Glutamatergic neuron (in vitro differentiated cells): ENCODE data around the gene PCNT. TPM values are rescaled to one million over a fixed set of nuclear protein-coding genes. Genes with fewer than 3 reads are reported as not detected.
A peak's percentile ranks its signal among the peaks of the same experiment; 100 is the strongest.
"Not testable (repeated sequence)": the region's sequence is repeated elsewhere in the genome, so short reads cannot be mapped to it uniquely, and the experiment has no call there.

Experiments
- DNase-seq: peaks from one replicate; pipeline ENCODE4 v3.0.0; 2022
- H3K27ac Mint-ChIP-seq: one replicate; pipeline ENCODE4 v1.8.0; 2020; ENCODE audit warnings: mild to moderate bottlenecking, mixed read lengths, inconsistent platforms; ENCODE audit not compliant: unreplicated experiment
- H3K27me3 Mint-ChIP-seq: one replicate; pipeline ENCODE4 v1.8.0; 2020; ENCODE audit warnings: mild to moderate bottlenecking, moderate library complexity, mixed read lengths, inconsistent platforms; ENCODE audit not compliant: unreplicated experiment
- H3K36me3 Mint-ChIP-seq: one replicate; pipeline ENCODE4 v1.8.0; 2020; ENCODE audit warnings: mild to moderate bottlenecking, mixed read lengths, inconsistent platforms; ENCODE audit not compliant: unreplicated experiment
- H3K4me1 Mint-ChIP-seq: one replicate; pipeline ENCODE4 v1.8.0; 2020; ENCODE audit warnings: mild to moderate bottlenecking, low read depth, mixed read lengths, inconsistent platforms; ENCODE audit not compliant: unreplicated experiment
- H3K4me3 Mint-ChIP-seq: one replicate; pipeline ENCODE4 v1.8.0; 2020; ENCODE audit warnings: mild to moderate bottlenecking, mixed read lengths, inconsistent platforms; ENCODE audit not compliant: unreplicated experiment
- H3K9me3 Mint-ChIP-seq: one replicate; pipeline ENCODE4 v1.8.0; 2020; ENCODE audit warnings: mild to moderate bottlenecking, moderate library complexity, mixed read lengths, inconsistent platforms; ENCODE audit not compliant: unreplicated experiment
- total RNA-seq: library from RNA; stranded (reverse); fragmentation: NEBNext Ultra II Directional; extraction: Animal tissue kit (Norgen Biotek cat#: 25700); gene quantifications from one replicate; pipeline ENCODE4 v1.2.1, GENCODE V29; 2021; ENCODE audit not compliant: unreplicated experiment
- TF ChIP-seq, protein P1 (sequence below): fragments of 200-600 bp; sonication (generic); IDR thresholded peaks from one replicate; pipeline ENCODE4 v1.5.0; 2021; ENCODE audit not compliant: partially characterized antibody, unreplicated experiment

Gene PCNT
- total RNA-seq, 1 donor from 2014 or later, result 117 TPM

DNA sequence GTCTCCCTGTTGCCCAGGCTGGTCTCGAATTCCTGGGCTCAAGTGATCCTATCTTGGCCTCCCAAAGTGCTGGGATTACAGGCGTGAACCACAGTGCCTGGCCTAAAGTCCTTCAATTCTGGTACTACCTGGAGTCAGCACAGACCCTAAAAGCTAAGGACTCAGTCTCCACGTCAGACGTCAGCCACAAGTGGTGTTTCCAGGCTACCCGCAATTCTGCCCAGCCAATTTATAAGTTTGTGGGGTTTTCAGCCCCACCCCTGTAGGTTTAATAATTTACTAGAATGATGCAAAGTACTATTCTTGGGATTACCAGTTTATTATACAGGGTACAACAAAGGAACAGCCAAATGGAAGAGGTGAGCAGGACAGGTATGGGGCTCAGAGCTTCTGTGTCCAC lies 124.2 kb downstream of the PCNT start:
- TF ChIP-seq, protein P1, sequence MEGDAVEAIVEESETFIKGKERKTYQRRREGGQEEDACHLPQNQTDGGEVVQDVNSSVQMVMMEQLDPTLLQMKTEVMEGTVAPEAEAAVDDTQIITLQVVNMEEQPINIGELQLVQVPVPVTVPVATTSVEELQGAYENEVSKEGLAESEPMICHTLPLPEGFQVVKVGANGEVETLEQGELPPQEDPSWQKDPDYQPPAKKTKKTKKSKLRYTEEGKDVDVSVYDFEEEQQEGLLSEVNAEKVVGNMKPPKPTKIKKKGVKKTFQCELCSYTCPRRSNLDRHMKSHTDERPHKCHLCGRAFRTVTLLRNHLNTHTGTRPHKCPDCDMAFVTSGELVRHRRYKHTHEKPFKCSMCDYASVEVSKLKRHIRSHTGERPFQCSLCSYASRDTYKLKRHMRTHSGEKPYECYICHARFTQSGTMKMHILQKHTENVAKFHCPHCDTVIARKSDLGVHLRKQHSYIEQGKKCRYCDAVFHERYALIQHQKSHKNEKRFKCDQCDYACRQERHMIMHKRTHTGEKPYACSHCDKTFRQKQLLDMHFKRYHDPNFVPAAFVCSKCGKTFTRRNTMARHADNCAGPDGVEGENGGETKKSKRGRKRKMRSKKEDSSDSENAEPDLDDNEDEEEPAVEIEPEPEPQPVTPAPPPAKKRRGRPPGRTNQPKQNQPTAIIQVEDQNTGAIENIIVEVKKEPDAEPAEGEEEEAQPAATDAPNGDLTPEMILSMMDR, result no peak
- Mint-ChIP-seq H3K4me3 (no peak overlapping the region), H3K27ac (peak overlapping the region; percentile 49), H3K4me1 (no peaks in the 10 kb centered on the region), H3K27me3 (peaks cover 9% of the 10 kb centered on the region), H3K36me3 (peaks cover 25% of the 10 kb centered on the region), H3K9me3 (peaks cover 12% of the 10 kb centered on the region)
- no peak for DNase-seq

DNA sequence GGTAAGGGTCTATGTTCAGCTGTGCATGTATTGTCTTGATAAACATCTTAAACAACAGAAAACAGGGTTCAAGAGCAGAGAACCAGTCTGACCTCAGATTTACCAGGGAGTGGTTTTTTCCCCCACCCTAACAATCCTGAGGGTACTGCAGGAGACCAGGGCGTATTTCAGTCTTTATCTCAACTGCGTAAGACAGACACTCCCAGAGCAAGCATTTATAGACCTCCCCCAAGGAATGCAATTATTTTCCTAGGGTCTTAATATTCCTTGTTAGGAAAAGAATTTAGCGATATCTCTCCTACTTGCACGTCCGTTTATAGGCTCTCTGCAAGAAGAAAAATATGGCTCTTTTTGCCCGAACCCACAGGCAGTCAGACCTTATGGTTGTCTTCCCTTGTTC lies 124.9 kb downstream of the PCNT start:
- H3K27ac Mint-ChIP-seq, H3K27me3 Mint-ChIP-seq, H3K4me3 Mint-ChIP-seq, DNase-seq, H3K4me1 Mint-ChIP-seq: not testable (repeated sequence)
- H3K36me3 Mint-ChIP-seq, result peaks cover 25% of the 10 kb centered on the region
- H3K9me3 Mint-ChIP-seq, result peaks cover 12% of the 10 kb centered on the region

DNA sequence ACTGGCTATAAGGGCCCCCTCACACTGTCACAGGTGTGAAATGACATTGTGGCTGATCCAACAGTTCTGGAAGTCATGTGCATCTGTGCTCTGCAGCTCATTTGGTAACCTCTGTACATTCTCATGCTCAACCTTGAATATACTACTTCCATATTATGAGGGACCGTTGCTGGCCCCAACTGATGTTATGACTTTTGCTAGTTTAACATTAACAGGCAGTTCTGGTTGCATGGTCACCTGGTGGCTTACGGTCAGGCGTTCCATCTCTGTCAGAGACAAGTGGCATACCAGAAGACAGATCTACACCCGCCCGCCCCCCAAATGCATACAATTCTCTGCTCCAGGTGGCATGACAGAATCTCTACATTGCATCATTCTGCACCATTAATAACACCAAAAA lies 128.8 kb downstream of the PCNT start:
- Mint-ChIP-seq H3K27me3 (peaks cover 9% of the 10 kb centered on the region), H3K4me3 (no peak overlapping the region), H3K4me1 (no peaks in the 10 kb centered on the region), H3K27ac (no peak overlapping the region), H3K36me3 (peaks cover 16% of the 10 kb centered on the region), H3K9me3 (peaks cover 10% of the 10 kb centered on the region)
- no peak for DNase-seq
- TF ChIP-seq, protein P1, result no peak

DNA sequence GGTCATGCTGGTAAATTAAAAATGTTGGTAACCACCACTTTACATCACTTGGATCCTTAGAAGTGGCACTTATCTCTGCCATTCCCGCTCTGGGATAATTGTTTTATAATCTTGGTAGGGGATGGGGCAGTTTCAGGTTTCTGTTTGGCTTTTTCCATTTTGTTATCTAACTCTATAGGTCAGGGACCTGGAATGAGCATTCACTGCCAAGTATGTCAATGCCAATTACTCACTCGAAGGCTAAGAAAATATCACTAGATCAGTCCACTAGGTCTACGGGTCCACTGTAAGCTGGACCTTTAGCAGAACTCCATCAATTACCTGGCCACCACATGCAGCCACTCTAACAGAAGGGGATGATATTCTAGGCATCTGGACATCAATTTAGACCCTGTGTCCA lies 130.2 kb downstream of the PCNT start:
- Mint-ChIP-seq H3K4me3 (no peak overlapping the region), H3K9me3 (peaks cover 8% of the 10 kb centered on the region), H3K27me3 (peaks cover 9% of the 10 kb centered on the region), H3K4me1 (no peaks in the 10 kb centered on the region), H3K36me3 (peaks cover 5% of the 10 kb centered on the region), H3K27ac (no peak overlapping the region)
- no peak for DNase-seq
- TF ChIP-seq, protein P1, result no peak

DNA sequence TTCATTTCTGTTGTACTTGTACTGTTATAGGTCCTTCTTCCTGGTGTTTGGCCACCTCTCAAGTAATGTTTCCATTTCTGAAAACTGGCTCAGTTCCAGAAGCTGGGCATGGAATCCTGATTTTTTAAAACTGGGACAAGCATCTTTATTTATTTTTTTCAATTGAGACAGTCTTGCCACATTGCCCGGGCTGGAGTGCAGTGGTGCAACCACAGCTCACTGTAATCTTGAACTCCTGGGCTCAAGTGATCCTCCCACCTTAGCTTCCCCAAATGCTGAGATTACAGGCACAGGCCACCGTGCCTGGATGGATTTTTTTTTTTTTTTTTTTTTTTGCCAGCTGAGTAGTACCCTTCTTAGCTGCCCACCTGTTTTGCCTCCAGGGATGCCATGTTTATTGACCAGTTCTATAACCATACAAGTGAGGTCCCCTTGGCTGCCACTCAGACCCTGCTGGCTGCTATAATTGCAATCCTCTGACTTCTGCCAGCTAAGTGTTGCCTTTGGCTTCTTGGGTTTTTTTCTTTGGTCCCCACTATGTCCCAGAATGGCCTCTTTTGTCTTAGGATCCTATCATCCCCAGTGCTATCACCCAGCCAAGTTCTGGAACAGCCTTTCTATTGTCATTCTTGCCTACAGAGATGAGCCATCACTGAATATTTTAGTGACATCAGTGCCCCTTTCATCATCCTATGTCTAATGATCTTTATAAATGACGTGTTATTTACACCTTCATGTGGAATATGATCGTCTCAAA lies 130.9 kb downstream of the PCNT start:
- H3K4me3 Mint-ChIP-seq, result no peak overlapping the region
- peaks cover 8% of the 10 kb centered on the region for H3K9me3 Mint-ChIP-seq
- H3K27ac Mint-ChIP-seq, result no peak overlapping the region
- peaks cover 5% of the 10 kb centered on the region for H3K36me3 Mint-ChIP-seq
- H3K27me3 Mint-ChIP-seq, result peaks cover 9% of the 10 kb centered on the region
- H3K4me1 Mint-ChIP-seq, result no peaks in the 10 kb centered on the region
- TF ChIP-seq, protein P1, result no peak
- no peak for DNase-seq
